IMR-90 (cell line): Measurements from ENCODE around the gene DAPK1. TPM values are rescaled to one million over a fixed set of nuclear protein-coding genes. Genes with fewer than 3 reads are reported as not detected.

Experiments
- ATAC-seq: fragments of 200-7000 bp; cut with Tn5 transposase; 2 replicates; pipeline ENCODE4 v1.9.1; 2020; ENCODE audit warnings: low read depth, mild to moderate bottlenecking, moderate library complexity
- BruUV-seq: library from RNA; stranded (reverse); fragments of 400-500 nt; replicated peaks from 2 replicates; lab custom pipeline; 2021; lab: Mats Ljungman, UMichigan
- CTCF ChIA-PET: fragments of 300-600 bp; formaldehyde crosslinking; extraction: SDS; loops from one replicate; lab custom pipeline; 2021; ENCODE audit warnings: antibody characterized with exemption; lab: Yijun Ruan, JAX
- POLR2A ChIA-PET: fragments of 300-600 bp; sonication (Branson Sonifier 250); formaldehyde crosslinking; loops from one replicate; lab custom pipeline; 2022; ENCODE audit warnings: antibody characterized with exemption; ENCODE audit not compliant: unreplicated experiment; lab: Charles Lee
- DNase-seq: peaks from one replicate; pipeline ENCODE4 v3.0.0; 2013
- H2AFZ ChIP-seq: replicated peaks from 2 replicates; pipeline ENCODE3; 2013; ENCODE audit warnings: low read length, mild to moderate bottlenecking; ENCODE audit not compliant: poor library complexity
- H2AK5ac ChIP-seq: 2 replicates; pipeline ENCODE4 v1.6.1; 2013; ENCODE audit warnings: low read depth, low read length, inconsistent platforms
- H2AK9ac ChIP-seq: replicated peaks from 2 replicates; pipeline ENCODE3; 2013; ENCODE audit warnings: mild to moderate bottlenecking, low read depth, low read length, moderate library complexity; ENCODE audit not compliant: poor library complexity
- H2BK120ac ChIP-seq: 2 replicates; pipeline ENCODE4 v1.6.1; 2013; ENCODE audit warnings: low read depth, low read length, inconsistent platforms
- H2BK15ac ChIP-seq: 3 replicates; pipeline ENCODE4 v1.6.1; 2013; ENCODE audit warnings: low read depth, low read length, inconsistent platforms
- H2BK20ac ChIP-seq: 2 replicates; pipeline ENCODE4 v1.6.1; 2013; ENCODE audit warnings: low read depth, mild to moderate bottlenecking, inconsistent platforms, low read length, moderate library complexity
- H2BK5ac ChIP-seq: 2 replicates; pipeline ENCODE4 v1.6.1; 2013; ENCODE audit warnings: mild to moderate bottlenecking, low read depth, low read length, inconsistent platforms; ENCODE audit not compliant: poor library complexity, severe bottlenecking
- H3K14ac ChIP-seq: replicated peaks from 2 replicates; pipeline ENCODE4 v1.6.1; 2013; ENCODE audit warnings: low read depth, low read length, inconsistent platforms
- H3K18ac ChIP-seq: 2 replicates; pipeline ENCODE4 v1.6.1; 2013; ENCODE audit warnings: low read depth, low read length, control low read depth
- H3K23ac ChIP-seq: 2 replicates; pipeline ENCODE4 v1.6.1; 2013; ENCODE audit warnings: low read depth, low read length, inconsistent platforms
- H3K27ac ChIP-seq: 2 replicates; pipeline ENCODE4 v1.5.1; 2013; ENCODE audit warnings: mild to moderate bottlenecking, control low read depth, low read length; ENCODE audit not compliant: insufficient read depth
- H3K27me3 ChIP-seq: 2 replicates; pipeline ENCODE4 v1.6.1; 2013; ENCODE audit warnings: low read length; ENCODE audit not compliant: control insufficient read depth, insufficient read depth
- H3K36me3 ChIP-seq: 2 replicates; pipeline ENCODE4 v1.6.1; 2013; ENCODE audit warnings: low read length, mixed read lengths; ENCODE audit not compliant: control insufficient read depth, insufficient read depth
- H3K4ac ChIP-seq: 2 replicates; pipeline ENCODE4 v1.6.1; 2013; ENCODE audit warnings: low read depth, low read length, inconsistent platforms
- H3K4me1 ChIP-seq: 2 replicates; pipeline ENCODE4 v1.6.1; 2013; ENCODE audit warnings: low read length, mixed read lengths; ENCODE audit not compliant: control insufficient read depth, insufficient read depth
- H3K4me2 ChIP-seq: 2 replicates; pipeline ENCODE4 v1.6.1; 2013; ENCODE audit warnings: low read depth, mild to moderate bottlenecking, control low read depth, low read length, moderate library complexity
- H3K4me3 ChIP-seq: 2 replicates; pipeline ENCODE4 v1.5.1; 2013; ENCODE audit warnings: low read depth, mild to moderate bottlenecking, control low read depth, low read length, moderate library complexity; ENCODE audit not compliant: insufficient read depth
- H3K56ac ChIP-seq: 2 replicates; pipeline ENCODE4 v1.6.1; 2013; ENCODE audit warnings: low read length, inconsistent platforms; ENCODE audit not compliant: insufficient read depth; ENCODE audit errors: extremely low read depth
- H3K79me1 ChIP-seq, 2 experiments: 2 replicates each; pipeline ENCODE4 v1.6.1; 2013; ENCODE audit warnings: low read length in 2 of 2, inconsistent platforms in 1 of 2, low read depth in 1 of 2
- H3K9ac ChIP-seq: 2 replicates; pipeline ENCODE4 v1.6.1; 2013; ENCODE audit warnings: low read depth, low read length, control low read depth
- H3K9me1 ChIP-seq: 2 replicates; pipeline ENCODE4 v1.6.1; 2013; ENCODE audit warnings: low read length, inconsistent platforms; ENCODE audit not compliant: insufficient read depth
- H3K9me3 ChIP-seq: 2 replicates; pipeline ENCODE4 v1.6.1; 2013; ENCODE audit warnings: low read length; ENCODE audit not compliant: control insufficient read depth, insufficient read depth
- H4K20me1 ChIP-seq: 2 replicates; pipeline ENCODE4 v1.6.1; 2013; ENCODE audit warnings: low read length, inconsistent platforms; ENCODE audit not compliant: insufficient read depth
- H4K5ac ChIP-seq: 2 replicates; pipeline ENCODE4 v1.6.1; 2013; ENCODE audit warnings: mild to moderate bottlenecking, low read depth, low read length, control low read depth
- H4K8ac ChIP-seq, 2 experiments: 2 replicates each; pipeline ENCODE4 v1.6.1; 2013; ENCODE audit warnings: low read depth in 2 of 2, low read length in 2 of 2, control low read depth in 1 of 2, inconsistent platforms in 1 of 2
- H4K91ac ChIP-seq: 2 replicates; pipeline ENCODE4 v1.6.1; 2013; ENCODE audit warnings: low read depth, low read length, inconsistent platforms; ENCODE audit not compliant: insufficient read depth
- POLR2A ChIP-seq: IDR thresholded peaks from 2 replicates; pipeline ENCODE4 v1.6.1; 2012; ENCODE audit warnings: mild to moderate bottlenecking, low read depth, low read length
- dilution Hi-C: fragments of 300-500 bp; cut with HindIII; formaldehyde crosslinking; loops from one replicate; pipeline ENCODE4 v1.14.3; 2018; ENCODE audit warnings: low sequenced_read_pairs; ENCODE audit not compliant: unreplicated experiment
- in situ Hi-C: fragments of 300-500 bp; cut with MboI; formaldehyde crosslinking; loops from 3 replicates; pipeline ENCODE4 v1.14.3; 2019; ENCODE audit warnings: low sequenced_read_pairs, inconsistent platforms, mixed read lengths
- intact Hi-C: fragments of 100-400 bp; cut with micrococcal nuclease; formaldehyde crosslinking; loops from 2 replicates; pipeline ENCODE4 v1.10.0; 2022
- polyA plus RNA-seq, 3 experiments: library from polyadenylated mRNA; depleted of rRNA; stranded (reverse); fragments of >200 nt; gene quantifications; 2 replicates each; pipeline ENCODE4 v1.2.3, GENCODE V29; 2012; ENCODE audit warnings: low replicate concordance in 1 of 3
- total RNA-seq: library from RNA; depleted of rRNA; stranded (reverse); fragments of >200 nt; gene quantifications from 2 replicates; pipeline ENCODE4 v1.2.3, GENCODE V29; 2012

DAPK1 gene
- total and polyA plus RNA-seq, 2 of the 4 experiments (the other 2 are of a cell fraction): under 0.01 to 0.03 TPM

GRCh38 chr9:87594662-87595061, 97.0 kb downstream of the DAPK1 start:
- dilution Hi-C loops (no loop called here), intact Hi-C loops (no loop called here), in situ Hi-C loops (no loop called here)
- BruUV-seq: no TSS peak
- Histone ChIP-seq H3K14ac (0 out of 2 replicates have a peak overlapping the region, but pooled peaks have one; percentile 53), H3K36me3 (no peaks in the 10 kb centered on the region), H3K79me1 (no peaks in the 10 kb centered on the region), H3K56ac (no peak overlapping the region), H3K27ac (peak overlapping the region; percentile 27; the same call in 1 of the 2 replicates), H2BK20ac (no peak overlapping the region; the same call in 1 of the 2 replicates), H4K5ac (no peak overlapping the region), H3K4me1 (peaks cover 6% of the 10 kb centered on the region; the same call in 1 of the 2 replicates), H3K4me2 (no peak overlapping the region), H3K4me3 (no peak overlapping the region), H2BK5ac (peak overlapping the region; percentile 35), H3K9me3 (no peaks in the 10 kb centered on the region), H4K8ac (peak overlapping the region in 1 of 2 experiments; percentile 50; a peak in 3 of 4 replicates), H2AK9ac (no peak overlapping the region), H2AK5ac (0 out of 2 replicates have a peak overlapping the region, but pooled peaks have one; percentile 4), H4K91ac (peak overlapping the region; percentile 15; the same call in 1 of the 2 replicates), H2BK120ac (peak overlapping the region; percentile 67), H3K4ac (peak overlapping the region; percentile 43; the same call in 1 of the 2 replicates), H4K20me1 (no peaks in the 10 kb centered on the region), H3K9me1 (0 out of 2 replicates have a peak, but pooled peaks cover 4% of the 10 kb centered on the region), H3K27me3 (no peaks in the 10 kb centered on the region; the same call in 1 of the 2 replicates), H2BK15ac (no peak overlapping the region), H3K23ac (no peak overlapping the region; the same call in 1 of the 2 replicates), H2AFZ (peak overlapping the region; percentile 1), H3K18ac (peak overlapping the region; percentile 17; the same call in 1 of the 2 replicates), H3K9ac (no peak overlapping the region; the same call in 1 of the 2 replicates)
- no peak for TF ChIP-seq POLR2A
- CTCF ChIA-PET: no interaction called here
- DNase-seq (no peak), ATAC-seq (no peak)
- POLR2A ChIA-PET: no interaction called here
